ENCODE data around the gene PITRM1.

PITRM1 gene

GRCh38 chr10:3096149-3096548, 76.4 kb downstream of the PITRM1 start:
- no peak for DNase-seq

GRCh38 chr10:3095373-3096139, 77.0 kb downstream of the PITRM1 start:
- DNase-seq, result peak; percentile 49 to 63

- DNase-seq, result no peak
These were observed 78.0 kb downstream of the PITRM1 start for GRCh38 chr10:3094609-3095036.

- no peak for DNase-seq
These were observed 78.6 kb downstream of the PITRM1 start for GRCh38 chr10:3093996-3094395.

GRCh38 chr10:3091921-3092320, 80.7 kb downstream of the PITRM1 start:
- DNase-seq, result no peak

GRCh38 chr10:3090914-3091787, 81.4 kb downstream of the PITRM1 start:
- peak; percentile 55 to 60 for DNase-seq

- DNase-seq, result no peak
These were observed 82.2 kb downstream of the PITRM1 start for GRCh38 chr10:3090388-3090787.
